GM03348 (cell line): ENCODE data around the gene CCDC102A.
"Not testable (repeated sequence)": the region's sequence is repeated elsewhere in the genome, so short reads cannot be mapped to it uniquely, and the experiment has no call there.

ENCODE experiments used
- DNase-seq: peaks from one replicate; pipeline ENCODE4 v3.0.0; 2012; ENCODE audit warnings: low spot score

CCDC102A gene

GRCh38 chr16:57565461-57565860, 29.1 kb upstream of the CCDC102A start:
- DNase-seq = no peak

GRCh38 chr16:57564571-57565270, 28.4 kb upstream of the CCDC102A start:
- no peak for DNase-seq

GRCh38 chr16:57563761-57564160, 27.4 kb upstream of the CCDC102A start:
- no peak for DNase-seq

- DNase-seq = no peak
Measured at GRCh38 chr16:57563487-57563750, 27.0 kb upstream of the CCDC102A start.

GRCh38 chr16:57562669-57563486, 26.5 kb upstream of the CCDC102A start:
- DNase-seq = no peak

GRCh38 chr16:57562066-57562465, 25.7 kb upstream of the CCDC102A start:
- no peak for DNase-seq

- no peak for DNase-seq
Measured at GRCh38 chr16:57559072-57559790, 22.9 kb upstream of the CCDC102A start.

GRCh38 chr16:57556941-57557541, 20.7 kb upstream of the CCDC102A start:
- DNase-seq = no peak

- no peak for DNase-seq
Measured at GRCh38 chr16:57555831-57556230, 19.5 kb upstream of the CCDC102A start.

- no peak for DNase-seq
Measured at GRCh38 chr16:57551057-57551456, 14.7 kb upstream of the CCDC102A start.

- no peak for DNase-seq
Measured at GRCh38 chr16:57549730-57550129, 13.4 kb upstream of the CCDC102A start.

GRCh38 chr16:57548408-57548807, 12.0 kb upstream of the CCDC102A start:
- DNase-seq = no peak

- not testable (repeated sequence) for DNase-seq
Measured at GRCh38 chr16:57547524-57547923, 11.2 kb upstream of the CCDC102A start.

GRCh38 chr16:57544124-57544653, 7.8 kb upstream of the CCDC102A start:
- no peak for DNase-seq

- no peak for DNase-seq
Measured at GRCh38 chr16:57541754-57542435, 5.5 kb upstream of the CCDC102A start.

- no peak for DNase-seq
Measured at GRCh38 chr16:57540906-57541753, 4.8 kb upstream of the CCDC102A start.

GRCh38 chr16:57540387-57540786, 4.0 kb upstream of the CCDC102A start:
- no peak for DNase-seq

GRCh38 chr16:57539072-57539796, 2.9 kb upstream of the CCDC102A start:
- no peak for DNase-seq

GRCh38 chr16:57538235-57538721, 1.9 kb upstream of the CCDC102A start:
- DNase-seq = no peak
